GM23338 (cell line): ENCODE results near the gene SIRPA.

Experiments used
- CREB1 ChIP-seq: fragments of 250-450 bp; sonication (Bioruptor Pico); IDR thresholded peaks from 2 replicates; pipeline ENCODE4 v1.5.0; 2020; ENCODE audit warnings: low read depth, mild to moderate bottlenecking, moderate library complexity
- CTCF ChIP-seq, 2 experiments: fragments of 200-600 bp in 1 of 2; sonication (generic) in 1 of 2; conservative IDR thresholded peaks; 2 replicates each; pipeline versions ENCODE4 v1.5.1 to v1.6.1; 2016 to 2017; ENCODE audit warnings: antibody characterized with exemption in 2 of 2, low read depth in 2 of 2, mild to moderate bottlenecking in 2 of 2, moderate library complexity in 1 of 2
- EZH2 ChIP-seq: fragments of 200-600 bp; sonication (generic); IDR thresholded peaks from one replicate; pipeline ENCODE4 v1.8.0; 2017; ENCODE audit warnings: antibody characterized with exemption, mild to moderate bottlenecking, low read depth; ENCODE audit not compliant: unreplicated experiment
- EZH2phosphoT487 ChIP-seq: fragments of 200-600 bp; sonication (generic); IDR thresholded peaks from one replicate; pipeline ENCODE4 v1.8.1; 2018; ENCODE audit warnings: antibody characterized with exemption; ENCODE audit not compliant: unreplicated experiment
- POLR2AphosphoS5 ChIP-seq: IDR thresholded peaks from 2 replicates; pipeline ENCODE4 v1.6.1; 2016; ENCODE audit warnings: antibody characterized with exemption, low read depth
- TF ChIP-seq, protein P1 (sequence below): IDR thresholded peaks from one replicate; pipeline ENCODE4 v1.6.1; 2018; ENCODE audit warnings: antibody characterized with exemption; ENCODE audit not compliant: unreplicated experiment

- TF ChIP-seq, protein P1, sequence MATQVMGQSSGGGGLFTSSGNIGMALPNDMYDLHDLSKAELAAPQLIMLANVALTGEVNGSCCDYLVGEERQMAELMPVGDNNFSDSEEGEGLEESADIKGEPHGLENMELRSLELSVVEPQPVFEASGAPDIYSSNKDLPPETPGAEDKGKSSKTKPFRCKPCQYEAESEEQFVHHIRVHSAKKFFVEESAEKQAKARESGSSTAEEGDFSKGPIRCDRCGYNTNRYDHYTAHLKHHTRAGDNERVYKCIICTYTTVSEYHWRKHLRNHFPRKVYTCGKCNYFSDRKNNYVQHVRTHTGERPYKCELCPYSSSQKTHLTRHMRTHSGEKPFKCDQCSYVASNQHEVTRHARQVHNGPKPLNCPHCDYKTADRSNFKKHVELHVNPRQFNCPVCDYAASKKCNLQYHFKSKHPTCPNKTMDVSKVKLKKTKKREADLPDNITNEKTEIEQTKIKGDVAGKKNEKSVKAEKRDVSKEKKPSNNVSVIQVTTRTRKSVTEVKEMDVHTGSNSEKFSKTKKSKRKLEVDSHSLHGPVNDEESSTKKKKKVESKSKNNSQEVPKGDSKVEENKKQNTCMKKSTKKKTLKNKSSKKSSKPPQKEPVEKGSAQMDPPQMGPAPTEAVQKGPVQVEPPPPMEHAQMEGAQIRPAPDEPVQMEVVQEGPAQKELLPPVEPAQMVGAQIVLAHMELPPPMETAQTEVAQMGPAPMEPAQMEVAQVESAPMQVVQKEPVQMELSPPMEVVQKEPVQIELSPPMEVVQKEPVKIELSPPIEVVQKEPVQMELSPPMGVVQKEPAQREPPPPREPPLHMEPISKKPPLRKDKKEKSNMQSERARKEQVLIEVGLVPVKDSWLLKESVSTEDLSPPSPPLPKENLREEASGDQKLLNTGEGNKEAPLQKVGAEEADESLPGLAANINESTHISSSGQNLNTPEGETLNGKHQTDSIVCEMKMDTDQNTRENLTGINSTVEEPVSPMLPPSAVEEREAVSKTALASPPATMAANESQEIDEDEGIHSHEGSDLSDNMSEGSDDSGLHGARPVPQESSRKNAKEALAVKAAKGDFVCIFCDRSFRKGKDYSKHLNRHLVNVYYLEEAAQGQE = no peak
- no peak for TF ChIP-seq CREB1
- TF ChIP-seq EZH2phosphoT487 = no peak
- TF ChIP-seq EZH2 = no peak
- TF ChIP-seq CTCF (conservative IDR thresholded peaks at IDR 0.05; ENCODE audit: low read depth in 2 of 2) = no peak
- no peak for TF ChIP-seq POLR2AphosphoS5
Observed at GRCh38 chr20:1855109-1855508, 40.1 kb upstream of the SIRPA start.
